Esophagus muscularis mucosa (tissue), 3 donors: ENCODE measurements around the gene PRKCD.

ENCODE experiments used
- CTCF ChIP-seq, 3 experiments: fragments of 200-600 bp in 2 of 3; fragments of 450-650 bp in 1 of 3; sonication (generic) in 2 of 3; IDR thresholded peaks; one replicate each; pipeline ENCODE4 v1.5.1; 2017 to 2019; ENCODE audit warnings: antibody characterized with exemption in 3 of 3, mild to moderate bottlenecking in 2 of 3, moderate library complexity in 1 of 3
- POLR2A ChIP-seq: fragments of 450-650 bp; IDR thresholded peaks from one replicate; pipeline ENCODE4 v1.6.1; 2017; ENCODE audit warnings: antibody characterized with exemption, moderate library complexity, mild to moderate bottlenecking, low read depth

- no peak for TF ChIP-seq CTCF (IDR thresholded peaks at IDR 0.05)
- no peak for TF ChIP-seq POLR2A
These were observed 6.1 kb upstream of the PRKCD start for GRCh38 chr3:53154881-53155285.
